ENCODE data around the gene ACER3.
A peak's percentile ranks its signal among the peaks of the same experiment; 100 is the strongest.
"Not testable (repeated sequence)": the region's sequence is repeated elsewhere in the genome, so short reads cannot be mapped to it uniquely, and the experiment has no call there.

ACER3 gene

DNA sequence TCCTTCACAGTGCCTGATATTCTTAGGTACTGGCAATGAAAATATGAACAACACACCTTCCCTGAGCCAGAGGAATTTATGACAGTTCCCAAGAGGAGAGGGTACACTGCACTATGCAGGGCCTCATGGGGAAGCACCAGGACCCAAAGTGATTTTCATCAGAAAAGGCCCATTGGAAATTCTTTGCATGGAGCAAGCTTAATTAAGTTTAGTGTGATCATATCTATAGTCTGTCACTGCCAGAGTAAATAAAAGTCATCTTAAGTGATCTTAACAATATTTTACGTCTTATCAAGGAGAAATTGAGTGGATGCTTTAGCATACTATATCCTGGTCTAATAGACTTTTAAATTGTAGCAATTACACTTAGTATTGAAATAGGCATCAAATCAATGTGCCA lies 86.5 kb downstream of the ACER3 start:
- Histone ChIP-seq H3K27ac (ENCODE audit: low read depth, low read length) (no peak overlapping the region), H3K27me3 (ENCODE audit: control insufficient read depth in 1 of 2, insufficient read depth in 2 of 2, low read length in 2 of 2) (no peaks in the 10 kb centered on the region), H3K4me3 (ENCODE audit: low read depth in 1 of 2, low read length in 2 of 2) (no peak overlapping the region), H3K9me3 (ENCODE audit: control insufficient read depth in 1 of 2, low read length in 2 of 2) (peaks cover 0 to 2% of the 10 kb centered on the region in 2 donors), H3K9ac (ENCODE audit: low read depth in 1 of 2, low read length in 2 of 2) (no peak overlapping the region), H3K4me1 (ENCODE audit: control insufficient read depth in 1 of 2, insufficient read depth in 2 of 2, low read length in 2 of 2) (peaks cover 0 to 9% of the 10 kb centered on the region in 2 donors), H3K36me3 (ENCODE audit: control insufficient read depth in 1 of 2, insufficient read depth in 2 of 2, low read length in 2 of 2) (no peaks in the 10 kb centered on the region)

DNA sequence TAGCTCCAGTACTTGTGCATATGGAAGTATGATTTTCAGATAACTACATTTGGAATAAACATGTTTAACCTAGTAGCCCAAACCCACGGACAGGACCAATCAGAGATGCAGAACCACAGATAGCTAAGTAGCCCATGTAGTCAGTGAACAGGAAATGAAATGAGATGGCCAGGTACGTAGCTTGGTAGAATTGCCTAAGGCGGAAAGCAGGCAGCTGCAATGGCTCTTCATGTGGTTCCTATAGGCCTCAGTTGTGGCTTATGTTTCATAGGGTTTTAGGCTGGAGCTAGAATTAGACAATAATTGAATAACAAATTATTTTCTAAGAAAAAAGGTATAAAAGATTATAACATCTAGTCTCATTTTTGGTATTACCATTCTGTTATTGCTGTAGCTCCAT lies 87.1 kb downstream of the ACER3 start:
- H3K9me3 ChIP-seq (ENCODE audit: control insufficient read depth in 1 of 2, low read length in 2 of 2), result peaks cover 0 to 2% of the 10 kb centered on the region in 2 donors
- no peak overlapping the region for H3K9ac ChIP-seq (ENCODE audit: low read depth in 1 of 2, low read length in 2 of 2)
- no peaks in the 10 kb centered on the region for H3K27me3 ChIP-seq (ENCODE audit: control insufficient read depth in 1 of 2, insufficient read depth in 2 of 2, low read length in 2 of 2)
- H3K4me3 ChIP-seq (ENCODE audit: low read depth in 1 of 2, low read length in 2 of 2), result no peak overlapping the region
- peaks cover 0 to 9% of the 10 kb centered on the region in 2 donors for H3K4me1 ChIP-seq (ENCODE audit: control insufficient read depth in 1 of 2, insufficient read depth in 2 of 2, low read length in 2 of 2)
- H3K27ac ChIP-seq (ENCODE audit: low read depth, low read length), result no peak overlapping the region
- H3K36me3 ChIP-seq (ENCODE audit: control insufficient read depth in 1 of 2, insufficient read depth in 2 of 2, low read length in 2 of 2), result no peaks in the 10 kb centered on the region

DNA sequence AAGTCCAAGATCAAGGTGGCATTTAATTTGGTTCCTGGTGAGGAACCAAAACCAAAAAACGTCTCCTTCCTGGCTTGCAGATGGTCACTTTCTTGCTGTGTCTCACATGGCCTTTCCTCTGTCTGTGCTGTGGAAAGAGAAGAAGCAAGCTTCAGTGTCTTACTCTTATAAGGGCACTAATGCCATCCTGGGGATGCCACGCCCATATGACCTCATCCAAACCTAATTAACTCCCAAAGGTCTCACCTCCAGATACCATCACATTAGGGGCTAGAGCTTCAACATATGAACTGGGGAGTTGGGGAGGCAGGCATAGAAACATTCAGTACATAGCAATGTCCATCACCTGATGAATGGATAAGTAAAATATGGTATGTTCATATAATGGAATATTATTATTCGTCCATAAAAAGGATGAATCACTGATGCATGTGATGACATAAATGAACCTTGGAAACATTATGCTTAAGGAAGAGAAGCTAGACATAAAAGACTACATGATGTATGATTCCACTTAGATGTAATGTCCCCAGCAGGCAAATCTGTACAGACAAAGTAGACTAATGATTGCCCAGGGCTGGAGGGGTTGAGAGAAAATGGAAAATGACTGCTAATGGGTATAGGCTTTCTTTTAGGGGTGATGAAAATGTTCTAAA lies 94.9 kb downstream of the ACER3 start:
- peaks cover 2% of the 10 kb centered on the region in 2 donors for H3K36me3 ChIP-seq (ENCODE audit: control insufficient read depth in 1 of 2, insufficient read depth in 2 of 2, low read length in 2 of 2)
- H3K27me3 ChIP-seq (ENCODE audit: control insufficient read depth in 1 of 2, insufficient read depth in 2 of 2, low read length in 2 of 2), result no peaks in the 10 kb centered on the region
- no peak overlapping the region for H3K4me3 ChIP-seq (ENCODE audit: low read depth in 1 of 2, low read length in 2 of 2)
- no peak overlapping the region for H3K27ac ChIP-seq (ENCODE audit: low read depth, low read length)
- H3K9me3 ChIP-seq (ENCODE audit: control insufficient read depth in 1 of 2, low read length in 2 of 2), result no peaks in the 10 kb centered on the region
- no peak overlapping the region for H3K9ac ChIP-seq (ENCODE audit: low read depth in 1 of 2, low read length in 2 of 2)
- H3K4me1 ChIP-seq (ENCODE audit: control insufficient read depth in 1 of 2, insufficient read depth in 2 of 2, low read length in 2 of 2), result peaks cover 0 to 4% of the 10 kb centered on the region in 2 donors

DNA sequence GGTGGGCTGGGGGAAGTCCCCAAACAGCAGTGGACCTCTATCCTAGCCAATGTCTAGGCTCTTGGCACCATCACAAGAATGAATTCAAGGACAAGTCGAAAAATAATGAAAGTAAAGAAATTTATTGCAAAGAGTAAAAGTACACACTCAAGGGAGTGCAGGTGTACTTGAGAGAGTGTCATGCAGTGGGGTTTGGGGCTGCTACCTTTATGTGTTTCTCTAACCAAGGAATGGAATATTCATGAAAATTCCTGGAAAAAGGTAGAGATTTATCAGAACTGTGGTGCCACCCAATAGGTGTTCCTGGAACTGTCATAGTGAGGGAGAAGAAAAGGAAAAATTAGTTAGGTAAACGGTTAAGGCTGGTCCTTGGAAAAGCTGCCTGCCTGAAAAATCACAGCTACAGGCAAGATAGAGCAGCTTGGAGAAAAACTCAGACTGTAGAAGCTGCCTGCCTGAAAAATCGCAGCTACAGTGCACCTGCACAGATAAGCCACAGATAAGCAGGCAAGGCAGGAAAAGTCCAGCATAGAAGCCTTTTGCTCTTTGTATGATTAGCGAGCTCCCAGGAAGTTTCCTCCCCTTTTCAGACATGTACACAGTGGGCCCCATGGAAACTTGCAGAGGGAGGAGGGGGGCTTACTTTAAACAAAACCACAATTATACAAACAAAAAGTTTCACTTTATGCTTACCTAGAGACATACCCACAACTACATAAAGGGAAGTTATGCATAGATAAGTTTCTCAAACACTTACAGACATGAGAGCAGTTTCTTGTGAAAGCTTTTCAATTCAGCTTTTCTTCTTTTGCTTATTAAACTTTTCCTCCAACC lies 102.1 kb downstream of the ACER3 start:
- Histone ChIP-seq H3K4me1 (ENCODE audit: control insufficient read depth in 1 of 2, insufficient read depth in 2 of 2, low read length in 2 of 2) (peaks cover 17 to 19% of the 10 kb centered on the region in 2 donors), H3K9me3 (ENCODE audit: control insufficient read depth in 1 of 2, low read length in 2 of 2) (no peaks in the 10 kb centered on the region), H3K9ac (ENCODE audit: low read depth in 1 of 2, low read length in 2 of 2) (peak overlapping the region in 1 of 2 donors; percentile 32), H3K27ac (ENCODE audit: low read depth, low read length) (no peak overlapping the region), H3K36me3 (ENCODE audit: control insufficient read depth in 1 of 2, insufficient read depth in 2 of 2, low read length in 2 of 2) (peaks cover 6 to 11% of the 10 kb centered on the region in 2 donors), H3K4me3 (ENCODE audit: low read depth in 1 of 2, low read length in 2 of 2) (peak overlapping the region in 1 of 2 donors; percentile 36), H3K27me3 (ENCODE audit: control insufficient read depth in 1 of 2, insufficient read depth in 2 of 2, low read length in 2 of 2) (no peaks in the 10 kb centered on the region)

DNA sequence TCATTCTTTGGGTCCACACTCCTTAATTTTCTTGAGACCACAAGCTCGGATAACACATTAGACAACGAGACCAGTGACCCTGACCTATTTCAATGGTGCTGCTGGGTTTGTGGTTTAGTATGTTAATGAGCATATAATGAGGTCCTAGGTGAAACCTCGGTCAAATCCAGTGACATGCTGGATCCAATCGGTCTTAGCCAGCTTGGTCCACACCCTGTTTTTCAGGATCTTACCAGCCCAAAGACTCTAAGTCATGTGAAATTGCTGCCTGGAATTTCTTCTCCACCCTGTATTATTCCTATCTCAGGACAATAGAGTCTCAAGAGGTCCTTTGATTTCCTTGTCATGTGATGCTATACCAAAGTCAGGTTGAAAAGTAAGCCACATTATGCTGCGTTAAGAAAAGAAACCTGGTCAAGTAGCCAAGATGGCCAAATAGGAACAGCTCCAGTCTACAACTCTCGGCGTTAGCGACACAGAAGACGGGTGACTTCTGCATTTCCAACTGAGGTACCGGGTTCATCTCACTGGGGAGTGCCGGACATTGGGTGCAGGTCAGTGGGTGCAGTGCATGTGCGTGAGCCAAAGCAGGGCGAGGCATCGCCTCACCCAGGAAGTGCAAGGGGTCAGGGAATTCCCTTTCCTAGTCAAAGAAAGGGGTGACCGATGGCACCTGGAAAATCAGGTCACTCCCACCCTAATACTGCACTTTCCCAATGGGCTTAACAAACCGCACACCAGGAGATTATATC lies 102.9 kb downstream of the ACER3 start:
- not testable (repeated sequence) for H3K27me3 ChIP-seq (ENCODE audit: control insufficient read depth in 1 of 2, insufficient read depth in 2 of 2, low read length in 2 of 2); H3K9ac ChIP-seq (ENCODE audit: low read depth in 1 of 2, low read length in 2 of 2); H3K9me3 ChIP-seq (ENCODE audit: control insufficient read depth in 1 of 2, low read length in 2 of 2); H3K27ac ChIP-seq (ENCODE audit: low read depth, low read length)
- H3K36me3 ChIP-seq (ENCODE audit: control insufficient read depth in 1 of 2, insufficient read depth in 2 of 2, low read length in 2 of 2), result peaks cover 6 to 11% of the 10 kb centered on the region in 2 donors
- H3K4me3 ChIP-seq (ENCODE audit: low read depth in 1 of 2, low read length in 2 of 2), result peak overlapping the region in 1 of 2 donors; percentile 21
- peaks cover 17 to 19% of the 10 kb centered on the region in 2 donors for H3K4me1 ChIP-seq (ENCODE audit: control insufficient read depth in 1 of 2, insufficient read depth in 2 of 2, low read length in 2 of 2)

DNA sequence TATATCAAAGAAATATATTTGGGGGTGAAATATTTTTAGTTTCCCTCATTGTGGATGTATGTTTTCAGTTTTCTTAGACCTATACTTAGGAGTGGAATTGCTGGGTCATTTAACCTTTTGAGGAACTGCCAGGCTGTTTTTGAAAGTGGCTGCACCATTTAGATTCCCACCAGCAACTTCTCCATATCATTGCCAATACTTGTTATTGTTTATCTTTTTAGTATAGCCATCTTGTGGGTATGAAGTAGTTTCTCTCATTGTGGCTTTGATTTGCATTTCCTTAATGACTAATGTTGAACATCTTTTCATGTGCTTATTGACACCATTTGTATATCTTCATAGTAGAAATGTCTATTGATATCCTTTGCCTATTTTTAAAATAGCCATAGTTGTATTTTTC lies 111.3 kb downstream of the ACER3 start:
- H3K27me3 ChIP-seq (ENCODE audit: control insufficient read depth in 1 of 2, insufficient read depth in 2 of 2, low read length in 2 of 2), result no peaks in the 10 kb centered on the region
- no peaks in the 10 kb centered on the region for H3K36me3 ChIP-seq (ENCODE audit: control insufficient read depth in 1 of 2, insufficient read depth in 2 of 2, low read length in 2 of 2)
- peaks cover 0 to 8% of the 10 kb centered on the region in 2 donors for H3K9me3 ChIP-seq (ENCODE audit: control insufficient read depth in 1 of 2, low read length in 2 of 2)
- H3K9ac ChIP-seq (ENCODE audit: low read depth in 1 of 2, low read length in 2 of 2), result no peak overlapping the region
- peaks cover 13 to 16% of the 10 kb centered on the region in 2 donors for H3K4me1 ChIP-seq (ENCODE audit: control insufficient read depth in 1 of 2, insufficient read depth in 2 of 2, low read length in 2 of 2)
- H3K27ac ChIP-seq (ENCODE audit: low read depth, low read length), result no peak overlapping the region
- H3K4me3 ChIP-seq (ENCODE audit: low read depth in 1 of 2, low read length in 2 of 2), result no peak overlapping the region

DNA sequence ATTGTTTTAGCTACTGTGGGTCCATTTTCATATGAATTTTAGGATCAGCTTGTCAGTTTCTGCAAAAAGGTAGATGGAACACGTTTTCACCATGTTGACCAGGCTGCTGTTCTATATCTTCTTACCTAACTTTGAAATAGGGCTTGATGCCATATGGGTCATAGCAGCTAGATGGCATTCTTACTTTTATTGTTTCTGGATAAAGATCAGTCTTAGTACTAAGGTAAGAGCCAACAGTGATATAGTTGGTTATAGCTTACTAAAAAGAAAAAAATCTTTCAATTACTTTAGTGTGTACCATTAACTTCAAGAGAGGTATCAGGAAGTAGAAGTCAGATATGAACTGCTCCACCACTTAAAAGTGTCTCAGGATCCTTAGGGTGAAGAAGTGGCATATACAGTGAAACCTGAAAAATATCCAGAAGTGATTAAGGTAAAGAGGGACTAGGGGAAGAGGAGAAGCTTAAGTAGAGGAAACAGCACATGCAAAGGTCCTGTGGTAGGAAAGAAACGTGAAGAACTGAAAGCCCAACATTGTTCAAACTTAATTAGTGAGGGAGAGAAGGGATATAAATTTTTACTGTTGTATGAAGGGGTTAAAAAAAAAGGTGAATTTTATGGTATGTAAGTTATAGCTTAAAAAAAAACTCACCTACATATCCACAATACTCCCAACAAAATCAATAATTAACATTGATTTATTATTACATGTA lies 113.6 kb downstream of the ACER3 start:
- peaks cover 5 to 8% of the 10 kb centered on the region in 2 donors for H3K9me3 ChIP-seq (ENCODE audit: control insufficient read depth in 1 of 2, low read length in 2 of 2)
- H3K4me1 ChIP-seq (ENCODE audit: control insufficient read depth in 1 of 2, insufficient read depth in 2 of 2, low read length in 2 of 2), result peaks cover 24 to 28% of the 10 kb centered on the region in 2 donors
- H3K9ac ChIP-seq (ENCODE audit: low read depth in 1 of 2, low read length in 2 of 2), result no peak overlapping the region
- no peak overlapping the region for H3K27ac ChIP-seq (ENCODE audit: low read depth, low read length)
- no peak overlapping the region for H3K4me3 ChIP-seq (ENCODE audit: low read depth in 1 of 2, low read length in 2 of 2)
- H3K27me3 ChIP-seq (ENCODE audit: control insufficient read depth in 1 of 2, insufficient read depth in 2 of 2, low read length in 2 of 2), result no peaks in the 10 kb centered on the region
- H3K36me3 ChIP-seq (ENCODE audit: control insufficient read depth in 1 of 2, insufficient read depth in 2 of 2, low read length in 2 of 2), result peaks cover 0 to 5% of the 10 kb centered on the region in 2 donors

DNA sequence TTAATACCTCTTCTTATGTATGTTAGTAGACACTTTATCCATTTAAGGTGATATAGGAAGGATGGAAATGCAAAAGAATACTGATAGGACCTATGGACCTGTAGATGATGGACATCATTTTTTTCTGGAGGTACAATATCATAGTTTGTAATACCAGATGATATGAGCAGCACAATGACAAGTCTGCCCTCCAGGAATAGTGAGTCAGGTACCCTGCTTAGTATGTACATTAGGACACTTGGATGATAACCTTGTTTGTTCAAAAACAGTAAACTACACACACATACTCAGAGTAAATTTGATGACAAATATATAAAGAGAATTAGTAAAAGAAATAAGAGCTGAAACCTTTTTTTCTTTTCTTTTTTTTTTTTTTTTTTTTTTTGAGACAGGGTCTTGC lies 114.8 kb downstream of the ACER3 start:
- H3K27me3 ChIP-seq (ENCODE audit: control insufficient read depth in 1 of 2, insufficient read depth in 2 of 2, low read length in 2 of 2), result no peaks in the 10 kb centered on the region
- H3K9me3 ChIP-seq (ENCODE audit: control insufficient read depth in 1 of 2, low read length in 2 of 2), result peaks cover 5 to 8% of the 10 kb centered on the region in 2 donors
- peaks cover 23 to 31% of the 10 kb centered on the region in 2 donors for H3K4me1 ChIP-seq (ENCODE audit: control insufficient read depth in 1 of 2, insufficient read depth in 2 of 2, low read length in 2 of 2)
- H3K36me3 ChIP-seq (ENCODE audit: control insufficient read depth in 1 of 2, insufficient read depth in 2 of 2, low read length in 2 of 2), result peaks cover 0 to 5% of the 10 kb centered on the region in 2 donors
- no peak overlapping the region for H3K4me3 ChIP-seq (ENCODE audit: low read depth in 1 of 2, low read length in 2 of 2)
- H3K27ac ChIP-seq (ENCODE audit: low read depth, low read length), result no peak overlapping the region
- H3K9ac ChIP-seq (ENCODE audit: low read depth in 1 of 2, low read length in 2 of 2), result no peak overlapping the region

DNA sequence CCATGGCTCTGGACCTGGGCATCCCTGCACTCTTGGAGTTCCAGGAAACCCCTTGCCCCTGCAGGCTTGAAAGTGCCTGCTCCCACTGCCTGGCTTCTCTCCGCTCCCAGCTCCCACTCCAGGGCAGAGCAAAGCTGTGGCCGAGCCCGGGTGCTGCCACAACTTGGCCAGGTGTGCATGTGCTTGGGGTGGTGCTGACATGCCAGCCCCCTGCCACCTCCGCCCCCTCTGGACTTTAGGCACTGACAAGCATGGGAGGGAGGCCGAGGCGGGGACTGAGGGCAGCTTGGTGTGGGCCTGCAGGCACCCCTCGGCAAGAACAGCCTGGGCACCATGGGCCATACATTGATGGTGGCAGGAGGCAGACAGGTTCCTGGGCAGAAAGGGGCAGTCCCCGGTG lies 117.1 kb downstream of the ACER3 start:
- no peaks in the 10 kb centered on the region for H3K27me3 ChIP-seq (ENCODE audit: control insufficient read depth in 1 of 2, insufficient read depth in 2 of 2, low read length in 2 of 2)
- no peak overlapping the region for H3K27ac ChIP-seq (ENCODE audit: low read depth, low read length)
- no peak overlapping the region for H3K9ac ChIP-seq (ENCODE audit: low read depth in 1 of 2, low read length in 2 of 2)
- no peak overlapping the region for H3K4me3 ChIP-seq (ENCODE audit: low read depth in 1 of 2, low read length in 2 of 2)
- peaks cover 0 to 5% of the 10 kb centered on the region in 2 donors for H3K36me3 ChIP-seq (ENCODE audit: control insufficient read depth in 1 of 2, insufficient read depth in 2 of 2, low read length in 2 of 2)
- peaks cover 0 to 5% of the 10 kb centered on the region in 2 donors for H3K9me3 ChIP-seq (ENCODE audit: control insufficient read depth in 1 of 2, low read length in 2 of 2)
- peaks cover 28 to 43% of the 10 kb centered on the region in 2 donors for H3K4me1 ChIP-seq (ENCODE audit: control insufficient read depth in 1 of 2, insufficient read depth in 2 of 2, low read length in 2 of 2)

Data from duodenal mucosa (tissue), 2 donors.